HG03175 (cell line): ENCODE results near the gene PIK3R4.

Experiments used
- ATAC-seq: cut with Tn5 transposase; IDR thresholded peaks from one replicate; pipeline ENCODE4 v1.9.1; 2021; ENCODE audit warnings: mild to moderate bottlenecking, moderate library complexity; ENCODE audit not compliant: unreplicated experiment

Gene PIK3R4

GRCh38 chr3:130741946-130742610 lies 4.6 kb downstream of the PIK3R4 start:
- no peak for ATAC-seq

DNA sequence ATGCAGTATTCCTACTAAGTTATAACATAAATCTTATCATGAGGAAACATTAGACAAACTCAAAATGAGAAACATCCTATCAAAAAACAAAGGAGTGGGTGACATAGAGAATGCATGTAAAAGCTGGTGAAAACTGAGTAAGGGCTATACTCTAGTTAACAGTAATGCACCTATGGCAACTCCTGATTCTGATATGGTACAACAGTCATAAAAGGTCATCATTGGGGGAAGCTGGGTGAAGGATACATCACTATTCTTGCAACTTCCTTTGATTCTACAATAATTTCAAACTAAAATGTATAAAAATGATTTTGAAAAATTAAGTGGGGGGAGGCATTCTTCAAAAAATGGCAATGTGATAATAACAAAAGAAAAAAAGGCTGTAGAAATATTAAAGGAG lies 6.8 kb downstream of the PIK3R4 start:
- no peak for ATAC-seq

DNA sequence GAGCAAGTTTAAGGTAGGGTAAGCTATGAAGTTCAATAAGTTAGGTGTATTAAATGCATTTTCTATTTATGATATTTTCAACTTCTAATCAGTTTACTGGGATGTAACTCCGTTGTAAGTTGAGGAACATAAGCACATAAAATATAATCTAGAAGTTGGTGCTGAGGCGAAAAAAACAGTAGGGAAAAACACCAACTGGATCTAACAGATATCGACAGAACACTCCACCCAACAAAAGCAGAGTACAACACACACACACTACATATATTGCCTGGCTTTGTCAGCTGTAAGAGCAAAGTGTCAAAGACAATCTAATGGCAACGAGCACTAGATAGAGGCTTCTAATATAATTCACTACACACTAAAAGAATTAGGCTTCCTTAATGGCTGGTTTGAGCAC lies 8.4 kb downstream of the PIK3R4 start:
- no peak for ATAC-seq

- ATAC-seq, result no peak
Measured at GRCh38 chr3:130737622-130738021, 9.0 kb downstream of the PIK3R4 start.

DNA sequence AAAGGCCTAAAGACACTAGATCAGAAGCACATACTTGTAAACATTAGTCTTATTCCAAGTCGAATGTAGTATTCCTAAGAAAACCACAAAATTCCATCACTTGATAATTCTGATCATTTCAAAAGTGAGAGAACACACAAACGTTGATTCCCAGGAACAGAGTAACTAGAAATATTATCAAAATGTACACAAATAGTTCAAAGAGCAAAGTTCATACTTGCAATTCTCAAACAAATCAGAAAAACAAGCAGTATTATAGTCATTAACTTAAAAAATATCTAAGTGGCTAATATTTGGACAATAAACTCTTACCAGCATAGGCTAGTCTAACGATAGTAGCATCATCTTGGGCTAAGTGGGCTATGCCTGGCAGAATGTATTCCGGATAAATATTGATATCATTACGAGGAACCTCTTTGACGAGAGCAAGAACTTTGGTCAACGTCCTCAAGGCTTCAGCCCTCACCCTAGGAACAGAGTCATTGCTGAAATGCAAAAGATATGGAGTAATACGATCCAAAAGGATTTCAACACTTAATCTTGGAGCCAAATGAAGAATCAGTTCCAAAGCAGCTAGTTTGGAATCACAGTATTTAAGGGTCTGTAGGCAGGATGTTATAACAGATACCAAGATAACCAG lies 13.3 kb downstream of the PIK3R4 start:
- no peak for ATAC-seq

DNA sequence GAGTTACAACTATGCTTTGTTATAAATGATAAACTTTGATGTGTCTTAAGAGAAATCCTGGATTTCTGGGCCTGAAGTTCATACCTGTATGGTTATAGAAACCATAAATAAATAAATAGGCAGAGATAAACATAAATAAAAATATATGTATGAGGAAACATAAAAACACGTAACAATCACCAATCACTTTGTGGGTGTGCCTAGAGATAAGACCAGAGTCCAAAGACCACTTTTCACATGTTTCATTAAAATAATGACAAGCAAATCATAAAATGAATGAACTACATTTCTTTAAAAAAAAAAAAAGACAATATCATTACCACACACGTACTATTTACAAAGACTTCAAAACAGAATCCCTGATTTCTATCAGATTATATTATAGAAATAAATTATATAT lies 14.1 kb downstream of the PIK3R4 start:
- ATAC-seq, result no peak

DNA sequence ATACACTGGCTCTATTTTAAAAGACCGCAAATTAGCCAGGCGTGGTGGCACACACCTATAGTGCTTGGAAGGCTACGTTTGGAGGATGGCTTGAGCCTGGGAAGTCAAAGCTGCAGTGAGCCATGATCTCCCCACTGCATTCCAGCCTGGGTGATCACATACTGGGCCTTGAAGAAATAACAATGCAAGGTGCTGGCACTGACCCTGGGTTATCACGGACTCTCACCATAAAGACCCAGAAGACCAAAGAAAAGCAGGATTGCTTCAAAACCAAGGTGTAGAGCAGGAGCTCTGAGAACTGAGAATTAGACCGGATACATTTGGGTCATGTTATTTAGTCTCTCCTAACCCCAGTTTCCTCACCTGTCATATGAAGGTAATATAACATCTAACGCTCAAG lies 14.8 kb downstream of the PIK3R4 start:
- ATAC-seq, result no peak

GRCh38 chr3:130729154-130729553 lies 17.5 kb downstream of the PIK3R4 start:
- no peak for ATAC-seq

DNA sequence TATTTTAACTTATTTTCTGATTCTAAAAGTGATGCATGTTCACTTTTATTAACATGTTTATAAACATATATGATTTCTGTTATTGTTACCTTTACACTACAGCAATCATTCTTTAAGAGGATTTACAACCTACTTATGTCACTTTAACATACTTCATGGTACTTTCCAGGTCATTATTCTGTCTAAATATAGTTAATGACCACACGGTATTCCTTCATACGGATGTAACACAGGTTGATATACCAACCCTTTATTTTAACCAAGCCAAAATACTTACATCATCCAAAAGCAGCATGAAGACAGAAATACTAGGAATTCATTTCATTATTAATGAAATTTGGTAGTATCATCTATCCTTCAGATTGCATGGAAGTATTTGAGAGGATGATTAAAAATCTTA lies 18.6 kb downstream of the PIK3R4 start:
- ATAC-seq, result no peak

DNA sequence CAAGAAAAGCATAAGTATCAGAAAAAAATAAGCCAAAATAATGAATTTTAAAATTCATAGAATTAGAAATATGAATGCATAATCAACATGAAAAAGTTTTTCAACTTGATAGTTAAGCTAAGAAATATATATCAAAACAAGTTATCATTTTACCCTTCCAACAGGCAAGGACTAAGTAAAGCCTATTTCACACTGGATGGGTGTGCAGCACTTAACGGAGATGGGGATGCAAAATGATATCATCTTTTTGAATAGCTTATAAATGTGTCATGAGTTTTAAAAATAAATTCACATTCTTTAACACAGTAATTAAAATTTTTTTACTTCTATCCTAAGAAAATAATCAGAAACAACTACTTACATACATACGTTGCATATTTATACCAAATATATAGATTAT lies 20.9 kb downstream of the PIK3R4 start:
- ATAC-seq, result no peak

GRCh38 chr3:130715616-130716015 lies 31.0 kb downstream of the PIK3R4 start:
- ATAC-seq, result no peak

DNA sequence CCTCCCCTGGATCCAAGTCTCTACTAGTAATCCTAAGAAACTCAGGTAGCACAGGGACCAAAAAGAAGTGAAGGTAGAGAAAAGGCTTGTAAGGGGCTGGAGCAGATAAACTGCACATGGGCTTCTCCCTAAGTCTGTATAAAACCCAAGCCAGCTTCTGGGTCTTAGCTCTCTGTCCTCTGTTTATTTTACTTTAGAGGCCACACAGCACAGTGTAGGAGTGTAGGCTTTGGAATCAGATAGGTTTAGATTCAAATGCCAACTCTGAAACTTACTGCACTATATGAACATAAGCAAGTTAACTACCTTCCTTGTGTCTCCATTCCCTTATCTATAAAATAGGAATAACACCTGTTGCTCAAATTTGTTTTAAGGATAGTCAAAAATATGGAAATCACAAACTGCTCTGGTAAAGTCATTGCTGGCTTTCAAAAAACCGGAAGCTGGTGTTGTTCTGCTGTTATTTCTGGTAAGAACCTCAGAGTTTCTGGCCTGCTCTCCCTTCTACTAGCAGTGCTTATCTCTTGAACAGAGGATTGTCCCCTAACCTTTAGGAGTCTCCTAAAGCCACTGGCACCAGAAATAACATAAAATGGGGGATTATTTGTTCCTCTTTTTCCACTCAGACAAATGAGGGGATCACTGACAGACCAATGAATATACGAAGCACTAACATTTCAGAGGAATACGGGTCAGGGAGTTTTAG lies 33.8 kb downstream of the PIK3R4 start:
- no peak for ATAC-seq

- no peak for ATAC-seq
Measured at GRCh38 chr3:130711565-130712324, 34.9 kb downstream of the PIK3R4 start.

DNA sequence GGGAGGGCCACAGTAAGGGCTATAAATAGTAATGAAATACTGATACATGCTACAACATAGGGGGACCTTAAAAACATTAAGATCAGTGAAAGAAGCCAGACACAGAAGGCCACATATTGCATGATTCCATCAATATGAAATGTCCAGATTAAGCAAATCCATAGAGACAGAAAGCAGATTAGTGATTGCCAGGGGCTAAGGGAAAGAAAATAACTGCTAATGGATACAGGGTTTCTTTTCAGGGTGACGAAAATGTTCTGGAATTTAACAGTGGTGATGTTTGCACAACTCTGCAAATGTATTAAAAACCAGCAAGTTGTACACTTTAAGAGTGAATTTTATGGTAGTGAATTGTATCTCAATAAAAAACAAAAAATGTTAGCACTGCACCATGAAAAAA lies 37.0 kb downstream of the PIK3R4 start:
- ATAC-seq, result no peak

- ATAC-seq, result no peak
Measured at GRCh38 chr3:130707902-130708601, 38.6 kb downstream of the PIK3R4 start.

- ATAC-seq, result no peak
Measured at GRCh38 chr3:130705501-130705900, 41.1 kb downstream of the PIK3R4 start.

DNA sequence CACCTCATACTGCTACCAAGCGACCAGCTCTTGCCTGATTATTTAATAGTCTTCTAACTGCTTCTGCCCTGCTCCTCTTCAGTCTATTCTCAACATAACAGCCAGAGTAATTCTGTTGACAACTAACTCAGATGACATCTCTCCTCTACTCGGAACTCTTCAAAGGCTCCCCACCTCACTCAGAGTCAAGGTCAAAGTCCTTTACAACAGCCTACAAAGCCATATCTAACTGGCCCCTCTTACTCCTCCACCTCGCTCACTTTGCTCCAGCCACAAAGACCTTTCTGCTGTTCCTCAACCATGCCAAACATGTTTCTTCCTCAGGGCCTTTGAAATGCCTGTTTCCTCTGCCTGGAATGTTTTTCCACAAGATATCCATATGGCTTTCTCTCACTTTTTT lies 43.6 kb downstream of the PIK3R4 start:
- ATAC-seq, result no peak

GRCh38 chr3:130700541-130700940 lies 46.1 kb downstream of the PIK3R4 start:
- no peak for ATAC-seq

GRCh38 chr3:130699765-130700164 lies 46.9 kb downstream of the PIK3R4 start:
- ATAC-seq, result no peak

DNA sequence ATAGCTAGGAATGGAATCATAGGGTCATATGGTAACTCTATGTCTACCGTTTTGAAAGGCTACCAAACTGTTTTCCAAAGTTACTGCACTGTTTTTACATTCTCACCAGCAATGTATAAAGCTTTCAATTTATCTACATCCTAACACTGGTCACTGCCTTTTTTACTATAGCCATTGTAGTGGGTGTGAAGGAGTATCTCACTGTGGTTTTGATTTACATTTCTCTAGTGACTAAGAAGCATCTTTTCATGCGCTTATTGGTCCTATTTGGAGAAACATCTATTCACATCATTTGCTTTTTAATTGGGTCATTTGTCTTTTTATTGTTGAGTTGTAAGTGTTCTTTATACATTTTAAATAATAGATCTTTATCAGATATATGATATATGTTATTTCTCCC lies 53.3 kb downstream of the PIK3R4 start:
- ATAC-seq, result no peak

- ATAC-seq, result no peak
Measured at GRCh38 chr3:130692455-130692854, 54.2 kb downstream of the PIK3R4 start.
